GM12874 (cell line): Measurements from ENCODE around the gene XK.

ENCODE experiments used
- TF ChIP-seq, protein P1 (sequence below): IDR thresholded peaks from 2 replicates; pipeline ENCODE4 v1.5.1; 2011; ENCODE audit warnings: low read depth, mild to moderate bottlenecking, control low read depth, low read length, moderate library complexity; ENCODE audit not compliant: insufficient read depth

Gene XK

DNA sequence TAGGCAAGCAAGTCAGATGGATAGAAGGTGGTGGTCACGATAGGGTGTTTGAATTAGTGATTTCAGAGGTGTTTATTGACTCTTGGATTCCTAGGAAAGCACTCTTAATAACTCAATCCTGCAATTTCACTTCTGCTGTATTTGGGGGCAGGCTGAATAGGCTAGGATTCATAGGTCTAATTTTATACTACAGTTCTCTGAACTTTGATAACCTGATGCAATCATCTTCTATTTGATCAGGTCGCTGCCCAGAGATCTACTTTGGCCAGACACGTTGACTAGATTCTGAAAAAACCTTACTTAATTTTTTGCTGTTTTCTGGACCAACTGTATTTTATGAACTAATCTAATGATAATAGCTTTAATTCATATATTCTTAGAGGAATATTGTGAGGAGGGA lies 26.4 kb downstream of the XK start:
- TF ChIP-seq, protein P1, sequence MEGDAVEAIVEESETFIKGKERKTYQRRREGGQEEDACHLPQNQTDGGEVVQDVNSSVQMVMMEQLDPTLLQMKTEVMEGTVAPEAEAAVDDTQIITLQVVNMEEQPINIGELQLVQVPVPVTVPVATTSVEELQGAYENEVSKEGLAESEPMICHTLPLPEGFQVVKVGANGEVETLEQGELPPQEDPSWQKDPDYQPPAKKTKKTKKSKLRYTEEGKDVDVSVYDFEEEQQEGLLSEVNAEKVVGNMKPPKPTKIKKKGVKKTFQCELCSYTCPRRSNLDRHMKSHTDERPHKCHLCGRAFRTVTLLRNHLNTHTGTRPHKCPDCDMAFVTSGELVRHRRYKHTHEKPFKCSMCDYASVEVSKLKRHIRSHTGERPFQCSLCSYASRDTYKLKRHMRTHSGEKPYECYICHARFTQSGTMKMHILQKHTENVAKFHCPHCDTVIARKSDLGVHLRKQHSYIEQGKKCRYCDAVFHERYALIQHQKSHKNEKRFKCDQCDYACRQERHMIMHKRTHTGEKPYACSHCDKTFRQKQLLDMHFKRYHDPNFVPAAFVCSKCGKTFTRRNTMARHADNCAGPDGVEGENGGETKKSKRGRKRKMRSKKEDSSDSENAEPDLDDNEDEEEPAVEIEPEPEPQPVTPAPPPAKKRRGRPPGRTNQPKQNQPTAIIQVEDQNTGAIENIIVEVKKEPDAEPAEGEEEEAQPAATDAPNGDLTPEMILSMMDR = no peak

DNA sequence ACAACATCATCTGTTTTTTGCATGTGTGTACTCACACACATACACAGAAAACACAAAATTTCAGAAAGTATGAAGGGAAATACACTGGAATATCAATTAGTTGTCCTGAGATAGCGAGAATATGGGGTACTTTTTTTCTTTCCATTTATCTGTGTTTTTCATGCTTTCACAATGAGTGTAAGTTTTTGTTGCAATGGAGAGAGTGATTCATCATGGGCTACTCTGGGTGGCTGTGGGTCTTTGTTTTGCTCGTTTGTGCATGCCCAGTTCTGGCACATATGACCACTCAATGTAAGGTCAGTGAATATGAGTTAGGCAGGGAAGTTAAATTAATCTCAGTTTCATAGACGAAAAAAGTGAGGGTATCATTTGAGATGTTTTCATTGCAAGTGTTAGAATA lies 26.9 kb downstream of the XK start:
- TF ChIP-seq, protein P1 = no peak

DNA sequence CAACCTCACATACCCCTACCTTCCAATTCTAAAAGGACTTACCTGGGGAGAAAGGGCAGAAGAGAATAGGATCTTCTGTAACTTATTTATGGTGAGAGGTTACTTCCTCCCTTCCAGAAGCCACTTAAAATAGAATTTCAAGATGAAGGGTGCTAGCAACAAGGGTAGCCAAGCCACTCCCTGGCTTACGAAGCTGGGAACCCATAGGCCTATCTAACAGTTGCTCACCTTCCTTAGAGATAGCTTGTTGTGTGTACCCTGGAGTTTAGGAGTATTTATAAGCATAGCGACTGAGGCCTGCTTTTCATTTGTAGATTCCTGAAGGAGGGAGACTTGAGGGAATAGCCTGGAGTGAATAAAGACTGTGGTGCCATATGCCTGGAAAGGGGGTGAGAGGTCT lies 28.9 kb downstream of the XK start:
- TF ChIP-seq, protein P1 = no peak

DNA sequence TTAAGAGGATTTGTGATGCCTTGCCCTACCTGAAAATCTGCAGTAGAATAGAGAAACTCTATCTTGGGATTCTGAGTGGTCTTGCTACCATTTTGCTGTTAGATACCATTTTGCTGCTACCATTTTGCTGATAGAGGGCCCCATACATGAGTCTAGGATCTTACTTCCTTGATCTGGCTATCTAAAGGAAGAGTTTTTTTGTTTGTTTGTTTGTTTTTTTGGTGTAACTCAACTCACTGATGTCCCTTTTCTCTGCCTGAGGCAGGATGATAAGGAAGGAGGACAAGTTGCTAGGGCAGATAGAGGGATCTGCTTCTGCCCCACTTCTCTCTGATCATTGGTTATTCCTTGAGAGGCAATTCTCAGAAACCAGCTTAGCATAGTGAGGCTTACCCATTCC lies 31.0 kb downstream of the XK start:
- TF ChIP-seq, protein P1 = no peak

DNA sequence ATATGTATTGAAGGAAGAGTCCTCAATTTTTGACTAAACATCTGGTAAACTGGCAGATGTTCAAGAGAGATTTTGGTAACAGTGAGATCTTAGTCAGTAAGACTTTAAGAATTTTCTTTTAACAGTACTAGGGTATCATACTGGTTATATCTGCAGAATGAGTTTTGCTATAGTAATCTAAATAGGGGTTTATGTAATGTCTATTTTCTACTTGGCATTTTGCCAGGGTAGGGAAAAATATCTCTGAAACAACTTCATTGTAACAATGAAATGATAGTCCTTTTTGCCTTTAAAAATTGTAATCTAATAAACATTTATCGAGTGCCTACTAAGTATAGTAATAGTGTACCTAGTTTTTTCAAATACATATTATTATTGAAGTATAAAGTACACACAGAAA lies 32.1 kb downstream of the XK start:
- TF ChIP-seq, protein P1 = no peak

DNA sequence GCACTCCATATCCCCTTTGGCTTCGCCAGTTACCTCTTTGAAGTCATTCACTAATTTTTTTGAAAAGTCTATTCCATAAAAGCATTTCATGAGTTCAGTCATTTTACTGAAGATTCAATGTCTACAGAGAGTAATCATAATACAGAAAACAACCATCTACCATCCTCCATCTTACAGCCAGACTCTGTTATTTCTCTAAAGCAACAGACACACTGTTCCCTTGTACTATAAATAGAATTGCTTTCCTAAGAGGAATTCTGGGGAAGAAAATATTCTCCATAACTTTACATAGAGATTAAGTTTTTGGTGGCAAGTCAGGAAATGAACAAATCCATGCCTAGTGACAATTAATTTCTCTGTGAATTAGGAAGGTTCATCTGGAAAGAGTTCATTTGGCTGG lies 37.0 kb downstream of the XK start:
- TF ChIP-seq, protein P1 = no peak

DNA sequence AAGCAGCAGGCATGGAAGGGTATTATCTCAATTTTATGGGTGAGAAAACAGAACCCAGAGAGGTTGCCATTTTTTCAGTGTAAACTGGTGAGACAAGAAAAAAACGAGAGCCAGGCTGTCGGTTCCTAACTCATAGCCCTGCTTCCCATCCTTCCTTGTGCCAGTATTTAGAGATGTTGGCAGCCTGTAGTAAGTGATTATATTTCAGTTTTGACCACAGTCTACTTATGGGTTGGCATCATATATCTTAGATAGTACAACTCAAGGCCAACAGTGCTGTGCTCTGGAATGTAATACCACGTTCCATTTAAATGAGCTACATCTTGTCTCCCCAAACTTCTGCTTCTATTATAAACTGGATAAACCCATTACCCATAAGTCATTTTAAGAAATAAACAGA lies 40.8 kb downstream of the XK start:
- TF ChIP-seq, protein P1 = no peak

DNA sequence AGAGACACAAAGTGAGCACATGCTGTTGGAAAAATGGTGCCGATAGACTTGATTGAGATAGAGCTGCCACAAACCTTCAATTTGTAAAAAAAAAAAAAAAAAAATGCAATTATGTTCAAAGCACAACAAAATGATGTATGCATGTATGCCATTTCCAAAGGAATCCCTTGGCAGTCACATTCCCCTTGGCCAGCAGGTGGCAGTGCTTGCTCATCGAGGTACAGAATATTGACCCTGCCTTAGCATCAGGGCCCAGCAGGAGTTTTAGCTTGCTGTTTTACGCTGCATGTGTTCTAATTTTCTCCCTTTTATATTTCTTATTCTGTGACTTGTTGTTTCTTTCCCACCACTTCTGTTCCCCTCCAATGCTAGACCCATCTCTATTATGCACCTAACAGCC lies 59.8 kb downstream of the XK start:
- TF ChIP-seq, protein P1 = peak; percentile 62
